NCI-H2029 treated with DMSO at 0.1 percent for 48 hours (cell line): ENCODE measurements around the gene MRPS34.

Experiments
- DNase-seq: peaks from one replicate; lab custom pipeline; 2025; lab: John Stamatoyannopoulos, UW

MRPS34 gene

GRCh38 chr16:1794221-1794871, 21.4 kb upstream of the MRPS34 start:
- DNase-seq, result no peak

GRCh38 chr16:1793578-1794220, 20.8 kb upstream of the MRPS34 start, which contains the start of gene IGFALS:
IGFALS (minus strand) TSS chr16:1793705; CDS start chr16:1793652, 53 bp downstream.
- DNase-seq, result no peak

- DNase-seq, result no peak
These were observed 20.1 kb upstream of the MRPS34 start for GRCh38 chr16:1792836-1793577.

- DNase-seq, result no peak
These were observed 19.2 kb upstream of the MRPS34 start for GRCh38 chr16:1791943-1792812.

- no peak for DNase-seq
These were observed 18.5 kb upstream of the MRPS34 start for GRCh38 chr16:1791256-1791942.

- no peak for DNase-seq
These were observed 17.8 kb upstream of the MRPS34 start for GRCh38 chr16:1790611-1791255.

GRCh38 chr16:1790261-1790610, 17.3 kb upstream of the MRPS34 start:
- DNase-seq, result no peak

- DNase-seq, result no peak
These were observed 16.7 kb upstream of the MRPS34 start for GRCh38 chr16:1789643-1790045.

GRCh38 chr16:1788708-1789100, 15.8 kb upstream of the MRPS34 start:
- DNase-seq, result no peak

GRCh38 chr16:1788095-1788707, 15.3 kb upstream of the MRPS34 start:
- no peak for DNase-seq

GRCh38 chr16:1787322-1788094, 14.6 kb upstream of the MRPS34 start:
- DNase-seq, result no peak

- DNase-seq, result no peak
These were observed 14.1 kb upstream of the MRPS34 start for GRCh38 chr16:1787056-1787321.

- DNase-seq, result no peak
These were observed 13.5 kb upstream of the MRPS34 start for GRCh38 chr16:1786242-1787055.

- no peak for DNase-seq
These were observed 12.9 kb upstream of the MRPS34 start for GRCh38 chr16:1785846-1786170.

GRCh38 chr16:1784977-1785845, 12.3 kb upstream of the MRPS34 start:
- DNase-seq, result no peak

- peak; percentile 96 for DNase-seq
These were observed 9.7 kb upstream of the MRPS34 start, which contains the start of the genes NUBP2 and SPSB3 for GRCh38 chr16:1782408-1783264. NUBP2 (plus strand) TSS chr16:1782960; CDS start chr16:1783021, 61 bp downstream. SPSB3 (minus strand) TSS chr16:1782571; CDS start chr16:1781483, 1,088 bp downstream.

GRCh38 chr16:1781758-1782407, 8.9 kb upstream of the MRPS34 start:
- no peak for DNase-seq
